ENCODE results near the gene SOD2.

- TF ChIP-seq POLR2AphosphoS5 (IDR thresholded peaks at IDR 0.05) = no peak
- TF ChIP-seq CTCF (IDR thresholded peaks at IDR 0.05; ENCODE audit: poor library complexity, severe bottlenecking) = no peak
- no peak for TF ChIP-seq EZH2 (IDR thresholded peaks at IDR 0.05; ENCODE audit: borderline replicate concordance, insufficient read depth, low read length, poor library complexity, severe bottlenecking)
- TF ChIP-seq, protein P1, sequence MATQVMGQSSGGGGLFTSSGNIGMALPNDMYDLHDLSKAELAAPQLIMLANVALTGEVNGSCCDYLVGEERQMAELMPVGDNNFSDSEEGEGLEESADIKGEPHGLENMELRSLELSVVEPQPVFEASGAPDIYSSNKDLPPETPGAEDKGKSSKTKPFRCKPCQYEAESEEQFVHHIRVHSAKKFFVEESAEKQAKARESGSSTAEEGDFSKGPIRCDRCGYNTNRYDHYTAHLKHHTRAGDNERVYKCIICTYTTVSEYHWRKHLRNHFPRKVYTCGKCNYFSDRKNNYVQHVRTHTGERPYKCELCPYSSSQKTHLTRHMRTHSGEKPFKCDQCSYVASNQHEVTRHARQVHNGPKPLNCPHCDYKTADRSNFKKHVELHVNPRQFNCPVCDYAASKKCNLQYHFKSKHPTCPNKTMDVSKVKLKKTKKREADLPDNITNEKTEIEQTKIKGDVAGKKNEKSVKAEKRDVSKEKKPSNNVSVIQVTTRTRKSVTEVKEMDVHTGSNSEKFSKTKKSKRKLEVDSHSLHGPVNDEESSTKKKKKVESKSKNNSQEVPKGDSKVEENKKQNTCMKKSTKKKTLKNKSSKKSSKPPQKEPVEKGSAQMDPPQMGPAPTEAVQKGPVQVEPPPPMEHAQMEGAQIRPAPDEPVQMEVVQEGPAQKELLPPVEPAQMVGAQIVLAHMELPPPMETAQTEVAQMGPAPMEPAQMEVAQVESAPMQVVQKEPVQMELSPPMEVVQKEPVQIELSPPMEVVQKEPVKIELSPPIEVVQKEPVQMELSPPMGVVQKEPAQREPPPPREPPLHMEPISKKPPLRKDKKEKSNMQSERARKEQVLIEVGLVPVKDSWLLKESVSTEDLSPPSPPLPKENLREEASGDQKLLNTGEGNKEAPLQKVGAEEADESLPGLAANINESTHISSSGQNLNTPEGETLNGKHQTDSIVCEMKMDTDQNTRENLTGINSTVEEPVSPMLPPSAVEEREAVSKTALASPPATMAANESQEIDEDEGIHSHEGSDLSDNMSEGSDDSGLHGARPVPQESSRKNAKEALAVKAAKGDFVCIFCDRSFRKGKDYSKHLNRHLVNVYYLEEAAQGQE (IDR thresholded peaks at IDR 0.05; ENCODE audit: borderline replicate concordance) = no peak
- no peak for TF ChIP-seq EP300 (conservative IDR thresholded peaks at IDR 0.05; ENCODE audit: poor library complexity, severe bottlenecking)
- TF ChIP-seq TAF1 (IDR thresholded peaks at IDR 0.05; ENCODE audit: low read depth) = no peak
Measured at GRCh38 chr6:159693894-159694545, 979 bp upstream of the SOD2 start.

Measured in neural cell (in vitro differentiated cells).